ENCODE measurements around the gene ADCYAP1R1.

GRCh38 chr7:31120800-31121513, 68.8 kb downstream of the ADCYAP1R1 start:
- TF ChIP-seq CTCF (IDR thresholded peaks at IDR 0.05) = no peak
- no peak for TF ChIP-seq POLR2A (IDR thresholded peaks at IDR 0.05)
